Measurements from ENCODE around the gene CCDC92. TPM values are rescaled to one million over a fixed set of nuclear protein-coding genes. Genes with fewer than 3 reads are reported as not detected.
"Not testable (repeated sequence)": the region's sequence is repeated elsewhere in the genome, so short reads cannot be mapped to it uniquely, and the experiment has no call there.

The CCDC92 gene
- total RNA-seq, 3 donors from 2014 or later = 17.7 to 47.2 (median 25.6) TPM

- DNase-seq (peak in 1 of 3 donors; percentile 36), ATAC-seq (peak; percentile 10)
- Histone ChIP-seq H3K4me3 (no peak overlapping the region), H3K36me3 (ENCODE audit: low read depth) (no peaks in the 10 kb centered on the region), H3K9me3 (no peaks in the 10 kb centered on the region), H3K4me1 (ENCODE audit: low read depth) (no peaks in the 10 kb centered on the region)
- no peak for TF ChIP-seq CTCF (IDR thresholded peaks at IDR 0.05)
- intact Hi-C loops (cut with DNase I, micrococcal nuclease) = no loop called here
Observed at GRCh38 chr12:123914726-123915333, 57.8 kb downstream of the CCDC92 start.

GRCh38 chr12:123912415-123913380 lies 59.9 kb downstream of the CCDC92 start:
- no peaks in the 10 kb centered on the region for H3K4me1 ChIP-seq (ENCODE audit: low read depth)
- no peak for ATAC-seq
- no peak overlapping the region for H3K4me3 ChIP-seq
- TF ChIP-seq CTCF (IDR thresholded peaks at IDR 0.05) = no peak
- no peaks in the 10 kb centered on the region for H3K36me3 ChIP-seq (ENCODE audit: low read depth)
- no peaks in the 10 kb centered on the region for H3K9me3 ChIP-seq
- DNase-seq = no peak
- intact Hi-C loops (cut with DNase I, micrococcal nuclease) = no loop called here

GRCh38 chr12:123911672-123912409 lies 60.8 kb downstream of the CCDC92 start:
- H3K9me3 ChIP-seq; intact Hi-C loops (cut with DNase I, micrococcal nuclease); DNase-seq: not testable (repeated sequence)

GRCh38 chr12:123910761-123911193 lies 61.9 kb downstream of the CCDC92 start:
- Histone ChIP-seq H3K4me1 (ENCODE audit: low read depth) (no peaks in the 10 kb centered on the region), H3K9me3 (no peaks in the 10 kb centered on the region), H3K4me3 (no peak overlapping the region), H3K36me3 (ENCODE audit: low read depth) (no peaks in the 10 kb centered on the region)
- no peak for TF ChIP-seq CTCF (IDR thresholded peaks at IDR 0.05)
- ATAC-seq (no peak), DNase-seq (no peak)
- intact Hi-C loops (cut with DNase I, micrococcal nuclease) = no loop called here

More at GRCh38 chr12:123911672-123912409, 60.8 kb downstream of the CCDC92 start:
- not testable (repeated sequence) for ATAC-seq; H3K4me3 ChIP-seq; H3K4me1 ChIP-seq (ENCODE audit: low read depth); H3K36me3 ChIP-seq (ENCODE audit: low read depth)

- DNase-seq = no peak
- no peak for TF ChIP-seq CTCF (IDR thresholded peaks at IDR 0.05)
- intact Hi-C loops (cut with DNase I, micrococcal nuclease) = no loop called here
- Histone ChIP-seq H3K9me3 (no peaks in the 10 kb centered on the region), H3K36me3 (ENCODE audit: low read depth) (no peaks in the 10 kb centered on the region), H3K4me1 (ENCODE audit: low read depth) (no peaks in the 10 kb centered on the region), H3K4me3 (no peak overlapping the region)
- ATAC-seq = no peak
Observed at GRCh38 chr12:123910057-123910456, 62.6 kb downstream of the CCDC92 start.
